GM23338 (cell line): ENCODE results near the gene SLC10A6. TPM values are rescaled to one million over a fixed set of nuclear protein-coding genes. Genes with fewer than 3 reads are reported as not detected.
A peak's percentile ranks its signal among the peaks of the same experiment; 100 is the strongest.

Experiments
- ATAC-seq: fragments of 200-7000 bp; cut with Tn5 transposase; 3 replicates; pipeline ENCODE4 v1.9.1; 2020
- DNase-seq: peaks from one replicate; pipeline ENCODE4 v3.0.0-alpha.2; 2015; ENCODE audit warnings: low spot score
- H2AFZ ChIP-seq: fragments of 200-600 bp; sonication (generic); 2 replicates; pipeline ENCODE4 v1.8.0; 2016; ENCODE audit warnings: antibody characterized with exemption, mild to moderate bottlenecking, moderate library complexity
- H3F3A ChIP-seq: fragments of 200-600 bp; sonication (generic); replicated peaks from 2 replicates; pipeline ENCODE4 v1.8.0; 2017; ENCODE audit warnings: antibody characterized with exemption, mixed run types, low read depth
- H3K27ac ChIP-seq: fragments of 200-600 bp; sonication (generic); 2 replicates; pipeline ENCODE4 v1.6.1; 2016; ENCODE audit warnings: low read depth
- H3K27me3 ChIP-seq: fragments of 200-600 bp; sonication (generic); 2 replicates; pipeline ENCODE4 v1.8.0; 2016; ENCODE audit warnings: mild to moderate bottlenecking, mixed run types, moderate library complexity; ENCODE audit not compliant: insufficient read depth
- H3K36me3 ChIP-seq: fragments of 200-600 bp; sonication (generic); 2 replicates; pipeline ENCODE4 v1.8.0; 2016; ENCODE audit warnings: mild to moderate bottlenecking; ENCODE audit not compliant: insufficient read depth
- H3K4me1 ChIP-seq: fragments of 200-600 bp; sonication (generic); 2 replicates; pipeline ENCODE4 v1.8.0; 2016; ENCODE audit warnings: mild to moderate bottlenecking, moderate library complexity; ENCODE audit not compliant: insufficient read depth
- H3K4me2 ChIP-seq: fragments of 200-600 bp; sonication (generic); 2 replicates; pipeline ENCODE4 v1.7.1; 2017; ENCODE audit warnings: mixed run types
- H3K4me3 ChIP-seq: fragments of 200-600 bp; sonication (generic); 2 replicates; pipeline ENCODE4 v1.6.1; 2016; ENCODE audit warnings: mixed run types
- H3K79me2 ChIP-seq: fragments of 200-600 bp; sonication (generic); replicated peaks from 2 replicates; pipeline ENCODE4 v1.8.0; 2017; ENCODE audit warnings: mild to moderate bottlenecking; ENCODE audit not compliant: insufficient read depth
- H3K9me2 ChIP-seq: fragments of 200-600 bp; sonication (generic); 2 replicates; pipeline ENCODE4 v1.8.0; 2017; ENCODE audit not compliant: insufficient read depth
- H4K20me1 ChIP-seq: fragments of 200-600 bp; sonication (generic); replicated peaks from 2 replicates; pipeline ENCODE4 v1.8.0; 2017; ENCODE audit warnings: mild to moderate bottlenecking; ENCODE audit not compliant: insufficient read depth
- H3K27ac Mint-ChIP-seq: 2 replicates; pipeline ENCODE4 v1.8.0; 2020; ENCODE audit warnings: inconsistent platforms, mild to moderate bottlenecking, moderate library complexity, mixed read lengths
- H3K27me3 Mint-ChIP-seq: 3 replicates; pipeline ENCODE4 v1.8.0; 2022; ENCODE audit warnings: low read depth, mild to moderate bottlenecking, moderate library complexity, mixed read lengths, inconsistent platforms; ENCODE audit not compliant: insufficient read depth, poor library complexity
- H3K36me3 Mint-ChIP-seq: 3 replicates; pipeline ENCODE4 v1.8.0; 2021; ENCODE audit warnings: low read depth, mild to moderate bottlenecking, inconsistent platforms, moderate library complexity, mixed read lengths
- H3K4me1 Mint-ChIP-seq: 3 replicates; pipeline ENCODE4 v1.8.0; 2020; ENCODE audit warnings: mild to moderate bottlenecking, inconsistent platforms, mixed read lengths
- H3K4me3 Mint-ChIP-seq: 3 replicates; pipeline ENCODE4 v1.8.0; 2021; ENCODE audit warnings: moderate library complexity, mild to moderate bottlenecking, inconsistent platforms, mixed read lengths
- H3K9me3 Mint-ChIP-seq: 3 replicates; pipeline ENCODE4 v1.8.0; 2020; ENCODE audit warnings: moderate library complexity, mild to moderate bottlenecking, inconsistent platforms, mixed read lengths
- CREB1 ChIP-seq: fragments of 250-450 bp; sonication (Bioruptor Pico); IDR thresholded peaks from 2 replicates; pipeline ENCODE4 v1.5.0; 2020; ENCODE audit warnings: low read depth, mild to moderate bottlenecking, moderate library complexity
- CTCF ChIP-seq, 2 experiments: fragments of 200-600 bp in 1 of 2; sonication (generic) in 1 of 2; conservative IDR thresholded peaks; 2 replicates each; pipeline versions ENCODE4 v1.5.1 to v1.6.1; 2016 to 2017; ENCODE audit warnings: antibody characterized with exemption in 2 of 2, low read depth in 2 of 2, mild to moderate bottlenecking in 2 of 2, moderate library complexity in 1 of 2
- ETS1 ChIP-seq: IDR thresholded peaks from 2 replicates; pipeline ENCODE4 v1.6.1; 2016; ENCODE audit warnings: antibody characterized with exemption
- EZH2 ChIP-seq: fragments of 200-600 bp; sonication (generic); IDR thresholded peaks from one replicate; pipeline ENCODE4 v1.8.0; 2017; ENCODE audit warnings: antibody characterized with exemption, mild to moderate bottlenecking, low read depth; ENCODE audit not compliant: unreplicated experiment
- EZH2phosphoT487 ChIP-seq: fragments of 200-600 bp; sonication (generic); IDR thresholded peaks from one replicate; pipeline ENCODE4 v1.8.1; 2018; ENCODE audit warnings: antibody characterized with exemption; ENCODE audit not compliant: unreplicated experiment
- JUNB ChIP-seq: IDR thresholded peaks from one replicate; pipeline ENCODE4 v1.6.1; 2016; ENCODE audit warnings: antibody characterized with exemption; ENCODE audit not compliant: unreplicated experiment
- NANOG ChIP-seq: IDR thresholded peaks from 2 replicates; pipeline ENCODE4 v1.6.1; 2016; ENCODE audit warnings: antibody characterized with exemption, borderline replicate concordance
- POLR2AphosphoS5 ChIP-seq: IDR thresholded peaks from 2 replicates; pipeline ENCODE4 v1.6.1; 2016; ENCODE audit warnings: antibody characterized with exemption, low read depth
- REST ChIP-seq: IDR thresholded peaks from one replicate; pipeline ENCODE4 v1.6.1; 2018; ENCODE audit warnings: antibody characterized with exemption; ENCODE audit not compliant: unreplicated experiment
- STAT1 ChIP-seq: IDR thresholded peaks from one replicate; pipeline ENCODE4 v1.6.1; 2016; ENCODE audit warnings: antibody characterized with exemption; ENCODE audit not compliant: unreplicated experiment
- ZNF114 ChIP-seq: fragments of 250-450 bp; sonication (Bioruptor Pico); IDR thresholded peaks from 2 replicates; pipeline ENCODE4 v1.5.0; 2020; ENCODE audit warnings: mild to moderate bottlenecking, moderate library complexity
- ZNF331 ChIP-seq: fragments of 250-450 bp; sonication (Bioruptor Pico); IDR thresholded peaks from 2 replicates; pipeline ENCODE4 v1.5.0; 2020; ENCODE audit warnings: low read depth, mild to moderate bottlenecking, moderate library complexity
- ZNF462 ChIP-seq: fragments of 250-450 bp; sonication (Bioruptor Pico); IDR thresholded peaks from 2 replicates; pipeline ENCODE4 v1.5.0; 2020; ENCODE audit warnings: mild to moderate bottlenecking, moderate library complexity
- polyA plus RNA-seq: library from polyadenylated mRNA; unstranded; fragments of >200 nt; fragmentation: Nextera tagmentation; extraction: Ambion mirVana; gene quantifications from 2 replicates; pipeline ENCODE4 v1.2.1, GENCODE V29; 2016
- total RNA-seq: library from RNA; depleted of rRNA; stranded (reverse); fragments of >200 nt; shearing (Covaris generic); gene quantifications from 2 replicates; pipeline ENCODE4 v1.2.3, GENCODE V29; 2014

The SLC10A6 gene
- total and polyA plus RNA-seq, 2 experiments from 2014 or later: not detected

GRCh38 chr4:86848136-86848535 lies 1.0 kb downstream of the SLC10A6 start:
- Histone ChIP-seq H3K27me3 (no peaks in the 10 kb centered on the region), H3K79me2 (no peaks in the 10 kb centered on the region), H3K36me3 (no peaks in the 10 kb centered on the region), H3K4me1 (no peaks in the 10 kb centered on the region), H3K4me3 (no peak overlapping the region), H3K9me2 (peaks cover 5% of the 10 kb centered on the region), H3K27ac (no peak overlapping the region), H4K20me1 (no peaks in the 10 kb centered on the region), H3K4me2 (no peak overlapping the region), H3F3A (no peaks in the 10 kb centered on the region), H2AFZ (peak overlapping the region; percentile 74)
- TF ChIP-seq STAT1 (no peak), JUNB (no peak), ZNF331 (CRISPR knock-in tag) (no peak), EZH2phosphoT487 (no peak), REST (no peak), NANOG (no peak), ZNF114 (no peak), EZH2 (no peak), ZNF462 (CRISPR knock-in tag) (no peak), ETS1 (no peak), POLR2AphosphoS5 (no peak), CREB1 (CRISPR knock-in tag) (no peak), CTCF (conservative IDR thresholded peaks at IDR 0.05; ENCODE audit: low read depth in 2 of 2) (no peak)
- DNase-seq (no peak), ATAC-seq (no peak)
- Mint-ChIP-seq H3K4me3 (no peak overlapping the region), H3K36me3 (no peaks in the 10 kb centered on the region), H3K9me3 (no peaks in the 10 kb centered on the region), H3K4me1 (peaks cover 7% of the 10 kb centered on the region), H3K27me3 (peaks cover 3% of the 10 kb centered on the region), H3K27ac (no peak overlapping the region)
